NCI-H2196 treated with DMSO at 0.1 percent for 48 hours (cell line): ENCODE data around the gene SF3A2.
"Not testable (repeated sequence)": the region's sequence is repeated elsewhere in the genome, so short reads cannot be mapped to it uniquely, and the experiment has no call there.

ENCODE experiments used
- DNase-seq: peaks from one replicate; lab custom pipeline; 2025; ENCODE audit not compliant: unreplicated experiment; lab: John Stamatoyannopoulos, UW

The SF3A2 gene, protein sequence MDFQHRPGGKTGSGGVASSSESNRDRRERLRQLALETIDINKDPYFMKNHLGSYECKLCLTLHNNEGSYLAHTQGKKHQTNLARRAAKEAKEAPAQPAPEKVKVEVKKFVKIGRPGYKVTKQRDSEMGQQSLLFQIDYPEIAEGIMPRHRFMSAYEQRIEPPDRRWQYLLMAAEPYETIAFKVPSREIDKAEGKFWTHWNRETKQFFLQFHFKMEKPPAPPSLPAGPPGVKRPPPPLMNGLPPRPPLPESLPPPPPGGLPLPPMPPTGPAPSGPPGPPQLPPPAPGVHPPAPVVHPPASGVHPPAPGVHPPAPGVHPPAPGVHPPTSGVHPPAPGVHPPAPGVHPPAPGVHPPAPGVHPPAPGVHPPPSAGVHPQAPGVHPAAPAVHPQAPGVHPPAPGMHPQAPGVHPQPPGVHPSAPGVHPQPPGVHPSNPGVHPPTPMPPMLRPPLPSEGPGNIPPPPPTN

DNA sequence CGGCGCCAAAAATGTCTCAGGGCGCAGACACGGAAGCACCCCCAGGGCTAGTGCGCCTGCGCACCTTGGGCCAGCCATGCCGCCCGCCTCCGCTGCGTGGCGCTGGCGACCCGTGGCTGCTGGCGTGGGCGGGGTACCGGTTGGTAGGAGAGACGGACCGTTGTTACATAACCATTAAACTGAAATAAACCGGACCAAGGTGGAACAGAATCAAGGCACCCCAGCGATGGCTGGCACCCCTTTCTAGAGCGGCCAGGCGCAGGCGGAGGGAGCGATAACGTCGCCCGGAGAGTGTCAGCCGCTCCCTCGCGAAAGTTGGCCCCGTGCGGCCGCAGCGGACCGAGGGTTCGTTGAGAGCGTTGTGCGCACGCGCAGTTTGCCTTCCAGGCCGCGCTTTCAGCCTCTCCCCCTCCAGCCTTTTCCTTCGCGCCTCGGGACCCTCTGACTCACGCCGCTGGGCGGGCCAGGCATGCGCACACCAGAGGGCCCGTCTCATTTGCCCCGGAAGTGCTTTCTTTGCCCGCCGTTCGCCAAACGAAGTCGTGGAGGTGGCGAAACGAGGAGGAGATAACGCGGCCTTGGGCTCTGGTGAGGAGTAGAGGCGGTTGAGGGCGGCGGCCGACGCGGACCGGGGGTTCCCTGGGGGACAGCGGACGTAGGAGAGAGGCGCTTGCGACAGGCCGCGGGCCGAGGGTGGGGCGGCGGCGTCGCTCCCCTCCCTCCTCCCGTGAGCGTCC is at the start of gene SF3A2, which contains the start of gene PLEKHJ1:
Gene SF3A2, plus strand, starts transcription at position 511 of the 737 bp plus-strand sequence. CDS start 6,595 bp downstream, outside the sequence.
Gene PLEKHJ1, minus strand, starts transcription at position 16 of the 737 bp plus-strand sequence. CDS start 81 bp downstream, outside the sequence.
- DNase-seq: peak; percentile 95

DNA sequence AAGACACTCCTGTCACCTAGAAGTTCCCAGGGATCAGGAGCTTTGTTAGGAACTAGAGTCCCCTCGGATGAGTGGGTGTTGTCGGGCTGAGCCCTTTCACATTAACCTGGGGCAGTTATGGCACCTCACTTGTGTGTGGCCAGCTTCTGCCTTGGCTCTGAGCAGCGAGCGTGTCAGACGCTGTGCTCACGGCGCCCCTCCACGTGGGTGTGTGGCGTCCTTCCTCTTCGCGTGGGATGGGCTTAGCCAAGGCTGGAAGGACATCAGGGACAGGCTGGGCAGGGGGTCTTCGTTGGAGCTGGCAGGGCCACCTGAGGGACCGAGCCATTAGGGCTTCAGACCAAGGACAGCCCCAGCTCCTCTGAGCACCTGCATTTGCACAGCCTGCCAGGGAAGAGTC is 49.5 kb upstream of the SF3A2 start:
- DNase-seq: no peak

DNA sequence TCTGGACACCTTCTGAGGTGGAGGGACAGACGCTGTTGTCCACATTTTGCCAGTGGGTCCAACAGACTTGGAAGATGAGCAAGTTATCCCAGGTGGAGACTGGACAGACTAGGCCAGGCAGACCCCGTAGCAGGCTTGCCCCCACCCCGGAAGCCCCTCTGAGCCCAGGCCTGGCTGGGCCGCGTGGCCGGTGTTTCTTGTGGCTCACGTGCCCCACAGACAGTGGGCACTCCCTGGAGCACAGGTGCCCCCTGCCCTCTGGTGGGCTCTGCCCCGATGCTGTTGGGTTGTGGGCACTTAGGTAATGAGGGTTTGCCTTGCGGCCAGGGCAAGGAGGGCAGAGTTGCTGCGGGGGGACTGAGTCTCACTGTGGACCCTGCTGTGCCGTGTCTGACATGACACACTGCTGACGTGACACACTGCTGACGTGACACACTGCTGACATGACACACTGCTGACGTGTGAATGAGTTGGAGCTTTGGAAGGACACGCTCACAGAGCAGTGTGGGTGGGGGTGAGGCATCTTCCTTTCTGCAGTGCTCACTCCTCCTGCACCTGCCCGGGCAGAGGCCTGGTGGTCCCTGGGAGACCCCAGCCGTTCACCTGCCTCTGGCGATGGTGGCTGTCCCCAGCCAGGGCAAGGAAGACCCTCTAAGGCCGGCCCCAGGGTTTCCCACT is 47.8 kb upstream of the SF3A2 start:
- no peak for DNase-seq

DNA sequence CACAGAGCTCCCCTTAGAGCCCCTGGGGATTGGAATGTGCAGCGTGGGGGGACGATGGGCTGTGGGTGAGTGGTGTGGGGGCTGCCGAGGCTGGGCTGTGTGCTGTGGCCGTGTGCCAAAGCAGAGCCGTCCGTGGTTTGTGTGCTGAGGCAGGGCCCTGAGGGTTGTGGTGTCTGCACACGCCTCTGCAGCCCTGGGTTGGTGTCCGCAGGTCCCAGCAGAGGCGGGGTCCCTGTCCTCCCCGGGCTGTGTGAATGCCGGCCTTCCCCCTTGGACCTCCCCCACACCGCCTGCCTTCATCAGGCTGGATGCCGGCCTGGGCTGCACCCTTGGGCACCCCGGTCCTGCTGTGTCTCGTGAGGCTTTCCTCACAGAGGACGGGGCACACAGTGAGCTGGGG is 46.7 kb upstream of the SF3A2 start:
- DNase-seq: no peak

DNA sequence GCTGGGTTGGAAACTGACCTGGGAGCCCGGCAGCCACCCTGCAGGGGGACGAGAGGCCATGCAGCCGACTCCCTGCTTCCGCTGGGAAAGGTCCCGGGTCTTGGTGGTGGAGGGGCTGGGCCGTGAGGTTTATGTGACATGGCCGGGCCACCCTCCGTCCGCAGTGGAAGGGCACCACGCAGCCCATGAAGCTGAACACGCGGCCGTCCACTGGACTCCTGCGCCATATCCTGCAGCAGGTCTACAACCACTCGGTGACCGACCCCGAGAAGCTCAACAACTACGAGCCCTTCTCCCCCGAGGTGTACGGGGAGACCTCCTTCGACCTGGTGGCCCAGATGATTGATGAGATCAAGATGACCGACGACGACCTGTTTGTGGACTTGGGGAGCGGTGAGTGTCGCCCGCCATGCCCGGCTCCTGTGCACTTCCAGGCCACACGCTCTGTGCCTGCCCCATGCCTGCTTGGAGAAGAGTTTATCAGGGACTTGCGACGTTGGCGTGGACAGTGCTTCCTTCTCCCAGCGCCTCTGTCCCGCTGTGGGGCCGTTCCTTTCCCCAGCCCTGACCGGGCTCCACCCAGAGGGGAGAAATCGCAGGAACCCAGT is 45.7 kb upstream of the SF3A2 start:
- DNase-seq: no peak

DNA sequence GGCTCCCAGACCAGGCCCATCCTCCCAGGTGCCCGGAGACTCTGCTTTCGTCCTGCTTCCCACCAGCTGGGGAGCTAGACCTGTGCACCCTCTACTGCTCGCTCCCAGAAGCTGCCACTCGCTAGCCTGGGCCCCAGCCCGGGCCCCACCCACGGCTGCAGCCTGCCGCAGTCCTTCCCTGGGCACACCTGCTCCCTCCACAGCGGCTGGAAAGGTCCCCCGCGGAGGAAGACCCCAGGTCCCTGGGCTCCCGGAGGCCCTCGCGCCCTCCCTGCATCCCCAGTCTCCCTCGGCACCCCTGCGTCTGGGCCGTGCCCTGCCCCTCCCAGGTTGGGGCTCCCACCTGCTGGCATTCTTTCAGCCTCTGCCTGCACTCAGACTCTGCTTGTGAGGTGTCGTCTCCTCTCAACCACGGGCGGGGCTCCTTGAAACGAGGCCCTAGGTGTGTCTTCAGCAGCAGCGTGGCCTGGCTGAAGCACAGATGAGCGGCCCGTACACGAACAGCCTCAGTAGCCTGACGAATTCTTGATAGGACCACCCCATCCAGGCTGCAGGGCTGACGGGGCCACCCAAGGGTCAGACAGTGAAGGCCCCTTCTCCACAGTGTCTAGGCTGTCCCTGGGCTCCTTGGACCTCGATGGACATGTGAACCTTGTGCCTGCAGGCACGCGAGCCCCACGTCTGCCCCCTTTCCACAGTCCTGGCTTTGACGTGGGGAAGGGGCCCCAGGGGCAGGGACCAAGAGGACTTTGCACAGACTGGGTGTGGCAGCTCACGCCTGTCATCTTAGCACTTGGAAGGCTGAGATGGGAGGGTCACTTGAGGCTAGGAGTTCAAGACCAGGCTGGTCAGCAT is 44.9 kb upstream of the SF3A2 start:
- DNase-seq: no peak

DNA sequence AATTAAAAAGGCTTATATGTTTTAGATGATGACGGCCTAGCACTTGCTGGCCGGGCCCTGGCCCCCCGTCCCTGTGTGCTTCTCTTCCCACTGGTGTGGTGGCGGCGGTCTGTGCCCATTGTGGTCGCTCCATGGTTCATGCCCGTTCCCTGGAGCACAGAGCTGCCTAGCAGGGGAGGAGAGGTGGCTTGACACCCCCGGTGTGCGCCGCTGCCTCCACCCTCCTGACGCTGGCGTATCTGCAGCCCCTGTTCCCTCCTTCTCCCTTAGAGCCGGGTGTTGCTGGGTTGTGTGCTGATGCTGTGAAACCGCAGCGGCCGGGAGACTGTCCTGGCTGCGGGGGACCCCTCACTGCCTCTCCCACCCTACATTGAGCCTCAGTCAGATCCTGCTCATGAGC is 43.8 kb upstream of the SF3A2 start:
- no peak for DNase-seq

DNA sequence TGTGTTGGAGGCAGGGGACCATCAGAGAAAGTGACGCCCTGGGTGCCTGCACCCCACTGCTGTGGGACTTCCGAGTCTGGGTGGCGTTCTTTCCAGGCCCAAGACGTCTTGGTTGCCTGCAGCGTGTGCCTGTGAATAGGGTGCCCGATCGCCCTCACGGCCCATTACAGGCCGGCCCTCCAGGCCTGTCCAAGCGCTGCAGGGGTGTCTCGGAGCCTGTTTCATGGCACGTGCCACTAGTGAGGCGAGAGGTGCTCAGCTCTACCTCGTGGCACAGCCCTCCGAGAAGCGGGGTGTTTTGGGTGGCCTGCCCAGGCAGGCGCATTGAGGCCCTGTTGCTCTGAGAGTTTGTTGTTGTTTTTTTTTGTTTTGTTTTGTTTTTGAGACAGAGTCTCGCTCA is 42.8 kb upstream of the SF3A2 start:
- DNase-seq: no peak

DNA sequence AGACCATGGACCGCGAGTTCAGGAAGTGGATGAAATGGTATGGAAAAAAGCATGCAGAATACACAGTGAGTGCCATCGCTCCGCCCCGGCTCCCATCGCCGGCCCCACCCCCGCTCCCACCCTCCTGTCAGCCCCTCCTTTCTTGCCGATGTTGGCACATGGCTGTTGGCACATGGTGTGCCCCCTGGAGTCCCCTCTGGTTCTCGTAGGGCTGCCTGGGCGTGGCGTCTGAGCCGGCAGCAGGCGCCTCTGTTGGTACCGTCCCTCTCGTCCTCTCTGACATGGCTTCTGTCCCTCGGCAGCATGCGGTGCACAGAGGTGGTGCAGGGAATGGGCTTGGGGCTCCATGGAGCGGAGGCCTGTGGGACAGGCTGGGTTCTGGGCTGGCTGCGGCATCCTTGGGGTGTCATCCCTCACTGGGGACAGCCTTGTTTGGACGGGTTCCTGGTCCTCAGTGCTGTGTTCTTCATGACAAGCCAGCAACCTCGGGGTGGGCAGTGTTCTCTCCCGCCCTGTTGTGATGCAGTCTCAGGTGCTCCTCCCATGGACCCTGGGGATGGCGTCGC is 42.0 kb upstream of the SF3A2 start:
- no peak for DNase-seq

DNA sequence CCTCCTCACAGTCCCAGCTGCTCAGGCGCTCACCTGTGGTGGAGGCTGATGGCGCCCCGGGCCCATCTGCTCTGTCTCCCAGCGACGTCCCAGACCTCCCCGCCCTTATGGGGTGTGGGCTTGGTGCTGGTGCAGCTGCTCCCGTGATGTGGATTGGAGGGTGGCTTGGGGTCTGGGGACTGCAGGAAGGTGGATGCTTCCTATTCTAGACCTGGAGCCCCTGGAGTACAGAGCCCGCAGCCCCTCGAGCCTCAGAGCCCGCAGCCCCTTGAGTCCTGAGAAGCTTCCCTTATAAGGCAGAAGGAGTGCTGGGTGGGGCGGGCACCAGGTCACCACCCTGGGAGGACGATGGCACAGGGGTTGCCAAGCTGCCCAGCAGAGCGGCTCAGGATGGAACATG is 41.3 kb upstream of the SF3A2 start:
- DNase-seq: no peak

DNA sequence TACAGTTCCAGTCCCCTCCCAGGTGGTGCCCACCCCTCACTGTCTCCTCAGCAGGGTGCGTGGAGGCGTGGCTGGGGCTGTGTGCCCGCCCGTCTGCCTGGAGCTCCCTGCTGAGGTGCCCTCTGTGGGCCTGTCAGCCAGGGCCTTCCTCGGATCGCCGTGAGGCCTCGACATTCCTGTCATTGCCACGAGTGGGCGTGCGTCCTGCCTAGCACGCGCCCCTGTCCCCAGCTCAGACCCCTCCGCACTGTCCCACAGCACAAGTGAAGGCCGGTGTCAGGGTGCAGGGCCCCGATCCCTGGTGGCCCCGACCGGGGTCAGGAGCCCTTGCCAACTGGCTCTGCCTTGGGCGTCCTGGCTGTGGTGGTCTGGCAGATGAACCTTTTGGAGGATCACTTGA is 40.7 kb upstream of the SF3A2 start:
- DNase-seq: no peak

DNA sequence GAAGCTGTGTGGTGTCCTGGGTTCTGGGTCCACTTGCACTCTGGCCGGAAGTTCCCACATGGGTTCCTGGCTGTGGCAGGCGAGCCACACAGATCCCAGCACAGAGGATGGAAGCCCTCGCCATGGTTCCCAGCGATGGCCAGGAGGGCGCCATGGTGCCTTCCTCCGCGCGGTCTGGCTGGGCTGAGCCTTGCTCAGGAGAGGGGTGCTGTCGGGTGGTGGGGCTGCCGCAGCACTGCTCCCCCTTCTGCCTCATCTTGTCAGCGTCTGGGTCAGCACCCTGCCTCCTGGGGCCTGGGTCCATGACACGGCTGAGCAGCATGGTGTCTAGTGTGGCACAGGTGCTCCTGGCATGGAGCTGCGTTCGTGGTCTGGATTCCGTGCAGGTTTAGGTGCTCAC is 39.4 kb upstream of the SF3A2 start:
- no peak for DNase-seq

DNA sequence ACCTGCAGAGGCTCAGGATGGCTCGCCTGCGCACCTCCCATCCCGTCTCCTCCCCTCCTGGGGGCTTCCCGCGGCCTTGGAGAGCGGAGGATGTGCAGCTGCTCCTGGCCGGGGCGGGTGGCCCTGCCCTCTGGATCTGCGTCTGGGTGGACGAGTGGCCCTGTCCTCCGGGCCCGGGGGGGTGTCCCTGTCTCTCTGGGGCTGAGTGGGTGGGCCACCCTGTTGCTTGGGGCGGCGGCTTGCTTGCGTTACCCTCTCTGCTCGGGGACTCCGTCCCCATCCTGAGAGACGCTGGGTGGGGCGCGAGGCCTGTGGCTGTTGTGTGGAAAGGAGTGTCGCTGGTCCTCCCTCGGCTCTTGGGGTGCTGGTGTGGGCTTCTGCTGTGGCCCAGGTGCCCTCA is 38.3 kb upstream of the SF3A2 start:
- DNase-seq: no peak

DNA sequence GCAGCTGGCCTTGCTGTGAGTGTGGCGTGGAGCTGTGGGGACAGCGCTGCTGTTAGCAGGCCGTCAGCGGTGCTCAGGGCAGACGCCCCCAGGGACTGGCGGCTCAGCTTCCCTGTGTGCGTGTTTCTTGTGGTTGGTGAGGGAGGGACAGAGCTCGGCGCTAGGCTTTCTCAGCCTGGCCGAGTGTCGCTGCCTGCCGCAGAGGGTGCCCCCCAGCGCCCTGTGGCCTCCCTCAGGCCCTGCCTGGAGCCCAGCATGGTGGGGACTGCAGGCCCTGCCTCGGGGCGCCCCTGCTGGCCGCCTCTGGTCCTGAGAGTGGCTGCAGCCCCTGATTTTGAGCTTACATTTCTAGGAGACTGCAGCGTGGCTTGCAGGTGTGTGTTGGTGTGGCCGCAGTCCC is 37.4 kb upstream of the SF3A2 start:
- DNase-seq: no peak

DNA sequence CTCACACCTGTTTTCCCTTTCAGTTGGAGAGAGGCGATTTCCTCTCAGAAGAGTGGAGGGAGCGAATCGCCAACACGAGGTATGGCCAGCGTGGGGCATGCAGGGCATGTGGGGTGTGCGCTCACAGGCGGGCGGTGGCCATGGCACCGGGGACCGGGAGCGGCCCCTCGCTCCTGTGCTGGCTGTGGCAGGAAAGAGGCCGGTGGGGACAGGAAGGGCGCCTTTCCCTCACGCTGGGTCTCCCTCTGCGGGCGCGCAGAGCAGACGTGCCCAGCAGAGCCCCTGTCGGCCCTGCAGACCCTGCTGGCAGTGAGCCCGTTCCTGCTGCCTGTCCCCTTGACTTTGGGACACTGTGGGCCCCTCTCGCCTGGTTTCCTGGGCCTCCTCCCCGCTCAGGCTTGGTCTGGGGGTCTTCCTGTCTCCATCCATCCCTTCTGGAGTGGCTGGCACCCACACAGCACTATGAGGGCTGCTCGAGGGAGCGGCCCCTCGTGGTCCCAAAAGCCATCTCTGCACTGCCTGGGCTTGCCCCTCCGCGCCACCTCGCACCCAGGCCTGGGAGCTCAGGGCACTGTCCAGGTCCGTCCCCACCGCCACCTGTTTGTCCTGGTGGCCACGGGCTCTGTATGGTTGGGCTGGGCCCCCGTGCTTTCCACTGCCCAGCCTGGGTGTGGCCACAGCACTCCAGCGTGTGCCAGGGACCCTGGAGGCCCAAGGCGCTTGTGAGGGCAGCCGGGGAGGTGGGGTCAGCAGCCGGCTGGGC is 36.6 kb upstream of the SF3A2 start:
- no peak for DNase-seq

DNA sequence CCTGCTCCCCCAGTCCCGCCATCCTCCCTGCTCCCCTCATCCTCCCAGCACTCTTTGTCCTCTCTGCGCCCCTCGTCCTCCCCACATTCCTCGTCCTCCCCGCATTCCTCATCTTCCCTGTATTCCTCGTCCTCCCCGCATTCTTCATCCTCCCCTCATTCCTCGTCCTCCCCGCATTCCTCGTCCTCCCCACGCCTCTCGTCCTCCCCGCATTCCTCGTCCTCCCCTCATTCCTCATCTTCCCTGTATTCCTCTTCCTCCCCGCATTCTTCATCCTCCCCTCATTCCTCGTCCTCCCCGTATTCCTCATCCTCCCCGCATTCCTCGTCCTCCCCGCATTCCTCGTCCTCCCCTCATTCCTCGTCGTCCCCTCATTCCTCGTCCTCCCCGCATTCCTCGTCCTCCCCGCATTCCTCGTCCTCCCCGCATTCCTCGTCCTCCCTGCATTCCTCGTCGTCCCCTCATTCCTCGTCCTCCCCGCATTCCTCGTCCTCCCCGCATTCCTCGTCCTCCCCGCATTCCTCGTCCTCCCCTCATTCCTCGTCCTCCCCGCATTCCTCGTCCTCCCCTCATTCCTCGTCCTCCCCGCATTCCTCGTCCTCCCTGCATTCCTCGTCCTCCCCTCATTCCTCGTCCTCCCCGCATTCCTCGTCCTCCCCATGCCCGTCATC is 35.9 kb upstream of the SF3A2 start:
- DNase-seq: not testable (repeated sequence)

DNA sequence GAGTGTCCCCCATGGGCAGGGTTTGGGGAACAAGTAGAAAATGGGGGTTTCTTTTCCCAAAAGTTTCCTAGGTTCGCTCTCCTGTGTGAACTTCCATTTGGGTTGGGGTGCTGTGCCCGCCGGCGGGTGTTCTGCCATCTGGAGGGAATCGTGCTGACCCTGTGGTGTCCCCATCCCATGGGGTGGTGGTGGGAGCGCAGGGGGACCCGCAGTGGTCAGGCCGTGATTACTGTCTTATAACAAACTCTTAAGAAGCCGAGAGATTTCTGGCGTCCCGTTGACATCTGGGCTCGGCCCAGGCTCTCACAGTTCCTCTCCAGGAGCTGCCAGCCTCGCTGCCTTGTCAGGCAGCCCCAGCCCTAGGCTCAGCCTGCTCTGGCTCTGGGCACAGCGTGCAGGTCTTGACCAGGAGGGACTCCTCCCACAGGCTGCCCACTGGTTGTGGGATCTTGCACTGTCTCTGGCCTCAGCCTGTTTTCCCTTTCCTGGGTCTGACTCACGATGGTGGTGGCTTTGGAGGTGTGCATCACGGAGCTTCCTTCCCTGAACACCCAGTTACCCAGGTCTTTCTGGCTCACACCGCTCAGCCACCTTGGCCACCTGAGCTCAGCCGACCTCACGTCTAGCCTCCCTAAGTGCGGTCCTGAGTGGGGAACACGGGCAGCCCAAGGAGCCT is 35.0 kb upstream of the SF3A2 start:
- DNase-seq: no peak

DNA sequence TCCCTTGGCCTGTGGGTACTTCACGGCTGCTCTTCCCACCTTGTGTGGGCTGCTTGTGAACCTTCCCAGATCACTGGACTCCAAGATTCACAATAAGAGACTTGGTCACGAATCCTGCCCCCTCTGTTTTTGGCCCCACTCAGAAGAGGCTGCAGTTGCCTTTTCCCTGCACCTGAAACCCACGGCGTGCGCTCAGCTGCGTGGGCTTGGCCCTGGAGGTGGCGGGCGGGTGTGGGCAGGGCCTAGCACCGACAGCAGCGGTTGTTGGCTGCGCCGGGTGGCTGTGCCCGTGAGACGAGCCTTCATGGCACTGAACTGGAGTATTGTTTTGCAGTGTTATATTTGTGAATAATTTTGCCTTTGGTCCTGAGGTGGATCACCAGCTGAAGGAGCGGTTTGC is 34.3 kb upstream of the SF3A2 start:
- DNase-seq: no peak
